HepG2 (cell line): ENCODE data around the gene NID2. TPM values are rescaled to one million over a fixed set of nuclear protein-coding genes. Genes with fewer than 3 reads are reported as not detected.

Experiments used
- ATAC-seq: fragments of 200-7000 bp; cut with Tn5 transposase; 3 replicates; pipeline ENCODE4 v1.9.1; 2020; ENCODE audit warnings: mild to moderate bottlenecking, moderate library complexity
- BruUV-seq: library from RNA; stranded (reverse); fragments of 400-500 nt; replicated peaks from 2 replicates; lab custom pipeline; 2021; lab: Mats Ljungman, UMichigan
- CTCF ChIA-PET: fragments of 300-600 bp; formaldehyde crosslinking; extraction: SDS; loops from one replicate; lab custom pipeline; 2021; ENCODE audit warnings: low total read pairs, inconsistent platforms, low intra/inter-chr PET ratio; lab: Yijun Ruan, JAX
- POLR2A ChIA-PET: fragments of 350-600 bp; sonication (Branson Sonifier 250); formaldehyde crosslinking; loops from one replicate; lab custom pipeline; 2020; ENCODE audit warnings: antibody characterized with exemption, inconsistent platforms; lab: Yijun Ruan, JAX
- DNase-seq: peaks from one replicate; pipeline ENCODE4 v3.0.0-alpha.2; 2015; ENCODE audit warnings: low spot score
- FAIRE-seq: peaks from 3 replicates; lab custom pipeline; 2011; peaks lifted over from hg19 to GRCh38; lab: Jason Lieb, UNC
- H2AFZ ChIP-seq: one replicate; pipeline ENCODE4 v1.6.1; 2011; ENCODE audit warnings: low read length, inconsistent platforms
- H3K27ac ChIP-seq: fragments of 300-600 bp; 3 replicates; pipeline ENCODE4 v1.8.0; 2011; ENCODE audit warnings: mixed run types, mild to moderate bottlenecking, mixed read lengths, low read length, inconsistent platforms; ENCODE audit not compliant: insufficient read depth; ENCODE audit errors: extremely low read length
- H3K27me3 ChIP-seq, 2 experiments: fragments of 200-600 bp in 1 of 2; 2 replicates in 1 of 2; 3 replicates in 1 of 2; pipeline versions ENCODE4 v1.6.0 to v1.8.0; 2011; ENCODE audit warnings: low read length in 2 of 2, mild to moderate bottlenecking in 2 of 2, moderate library complexity in 2 of 2, inconsistent platforms in 1 of 2; ENCODE audit not compliant: insufficient read depth in 2 of 2, control insufficient read depth in 1 of 2
- H3K36me3 ChIP-seq, 2 experiments: fragments of 200-600 bp in 1 of 2; replicated peaks in 1 of 2; 2 replicates in 1 of 2; 3 replicates in 1 of 2; pipeline versions ENCODE4 v1.5.1 to v1.8.0; 2011; ENCODE audit warnings: low read length in 2 of 2, inconsistent platforms in 1 of 2; ENCODE audit not compliant: insufficient read depth in 2 of 2, control insufficient read depth in 1 of 2
- H3K4me1 ChIP-seq: 2 replicates; pipeline ENCODE4 v1.5.1; 2012; ENCODE audit warnings: low read length, inconsistent platforms; ENCODE audit not compliant: insufficient read depth
- H3K4me2 ChIP-seq: 2 replicates; pipeline ENCODE4 v1.6.0; 2011; ENCODE audit warnings: low read depth, low read length, inconsistent platforms
- H3K4me3 ChIP-seq, 3 experiments: fragments of 200-600 bp in 1 of 3; sonication (generic), shearing (Covaris generic) in 1 of 3; replicated peaks in 1 of 3; 2 replicates each; pipeline ENCODE4 v1.5.1; 2011 to 2016; ENCODE audit warnings: low read length in 3 of 3, inconsistent platforms in 2 of 3, low read depth in 2 of 3, mild to moderate bottlenecking in 2 of 3, control low read depth in 1 of 3, mixed read lengths in 1 of 3; ENCODE audit not compliant: insufficient read depth in 1 of 3
- H3K79me2 ChIP-seq: one replicate; pipeline ENCODE4 v1.6.1; 2011; ENCODE audit warnings: low read length, inconsistent platforms; ENCODE audit not compliant: insufficient read depth
- H3K9ac ChIP-seq: 2 replicates; pipeline ENCODE4 v1.6.0; 2011; ENCODE audit warnings: mild to moderate bottlenecking, low read depth, low read length, inconsistent platforms; ENCODE audit not compliant: insufficient read depth
- H3K9me3 ChIP-seq: 2 replicates; pipeline ENCODE4 v1.5.1; 2012; ENCODE audit warnings: mild to moderate bottlenecking, low read length
- H4K20me1 ChIP-seq: 2 replicates; pipeline ENCODE4 v1.6.0; 2011; ENCODE audit warnings: inconsistent platforms, mild to moderate bottlenecking, low read length, moderate library complexity; ENCODE audit not compliant: insufficient read depth
- AKAP8 ChIP-seq: sonication (generic); formaldehyde crosslinking; IDR thresholded peaks from 2 replicates; pipeline ENCODE4 v1.5.1; 2020; ENCODE audit warnings: mild to moderate bottlenecking, missing genetic modification reagents
- NRL ChIP-seq: sonication (generic); formaldehyde crosslinking; IDR thresholded peaks from 2 replicates; pipeline ENCODE4 v1.5.0; 2020; ENCODE audit warnings: missing genetic modification reagents, mild to moderate bottlenecking, moderate library complexity, borderline replicate concordance
- PHF8 ChIP-seq: sonication (generic); formaldehyde crosslinking; IDR thresholded peaks from 2 replicates; pipeline ENCODE4 v1.5.0; 2020; ENCODE audit warnings: missing genetic modification reagents
- SMARCE1 ChIP-seq: fragments of 450-650 bp; IDR thresholded peaks from 2 replicates; pipeline ENCODE4 v1.6.1; 2017; ENCODE audit warnings: borderline replicate concordance
- TBL1XR1 ChIP-seq: fragments of 150-350 bp; IDR thresholded peaks from 2 replicates; pipeline ENCODE4 v1.6.1; 2014; ENCODE audit warnings: borderline replicate concordance, low read length; ENCODE audit not compliant: partially characterized antibody
- ZNF564 ChIP-seq: sonication (generic); formaldehyde crosslinking; IDR thresholded peaks from 2 replicates; pipeline ENCODE4 v1.8.1; 2023; ENCODE audit warnings: mild to moderate bottlenecking, missing genetic modification reagents
- ZSCAN12 ChIP-seq: sonication (generic); formaldehyde crosslinking; IDR thresholded peaks from 2 replicates; pipeline ENCODE4 v1.9.0; 2021; ENCODE audit warnings: mild to moderate bottlenecking, missing genetic modification reagents
- WGBS: methylation state at CpG from one replicate; pipeline ENCODE4 v1.1.6; 2017; ENCODE audit warnings: low lambda C conversion rate; 5-methylcytosine and 5-hydroxymethylcytosine counted together
- in situ Hi-C: cut with HindIII; loops from 2 replicates; pipeline ENCODE4 v1.10.0; 2017; ENCODE audit warnings: low pct_unique_long_range_greater_than_20kb; ENCODE audit not compliant: extremely low pct_ligation_motif_present
- intact Hi-C: fragments of 100-400 bp; cut with micrococcal nuclease; formaldehyde crosslinking; loops from one replicate; pipeline ENCODE4 v1.10.0; 2022; ENCODE audit not compliant: unreplicated experiment
- polyA plus RNA-seq, 8 experiments: library from polyadenylated mRNA; depleted of rRNA in 3 of 8; stranded (reverse) in 7 of 8; unstranded in 1 of 8; fragments of >200 nt; fragmentation: Illumina TruSeq in 4 of 8; extraction: Trizol in 4 of 8; gene quantifications; 2 replicates each; pipeline versions ENCODE4 v1.2.1 to v1.2.3, GENCODE V29; 2011 to 2016; ENCODE audit warnings: low read depth in 4 of 8, missing spikeins in 1 of 8, mixed read lengths in 1 of 8; ENCODE audit not compliant: insufficient read depth in 1 of 8
- total RNA-seq, 5 experiments: library from RNA; depleted of rRNA; stranded (reverse); fragments of >200 nt; fragmentation: Illumina TruSeq; extraction: Trizol; gene quantifications; 2 replicates each; pipeline ENCODE4 v1.2.3, GENCODE V29; 2016; ENCODE audit warnings: low read depth in 1 of 5
- TF ChIP-seq, protein P1 (sequence below): sonication (generic); formaldehyde crosslinking; IDR thresholded peaks from 2 replicates; pipeline ENCODE4 v1.4.0; 2020; ENCODE audit warnings: missing genetic modification reagents
- TF ChIP-seq, protein P2 (sequence below): sonication (generic); formaldehyde crosslinking; IDR thresholded peaks from 2 replicates; pipeline ENCODE4 v1.4.0; 2020; ENCODE audit warnings: missing genetic modification reagents

Gene NID2
- total and polyA plus RNA-seq, 2 of the 13 experiments (the other 11 are each of a cell fraction or from before 2014, with no cell fraction given), result 0.11 TPM; not detected in 1

DNA sequence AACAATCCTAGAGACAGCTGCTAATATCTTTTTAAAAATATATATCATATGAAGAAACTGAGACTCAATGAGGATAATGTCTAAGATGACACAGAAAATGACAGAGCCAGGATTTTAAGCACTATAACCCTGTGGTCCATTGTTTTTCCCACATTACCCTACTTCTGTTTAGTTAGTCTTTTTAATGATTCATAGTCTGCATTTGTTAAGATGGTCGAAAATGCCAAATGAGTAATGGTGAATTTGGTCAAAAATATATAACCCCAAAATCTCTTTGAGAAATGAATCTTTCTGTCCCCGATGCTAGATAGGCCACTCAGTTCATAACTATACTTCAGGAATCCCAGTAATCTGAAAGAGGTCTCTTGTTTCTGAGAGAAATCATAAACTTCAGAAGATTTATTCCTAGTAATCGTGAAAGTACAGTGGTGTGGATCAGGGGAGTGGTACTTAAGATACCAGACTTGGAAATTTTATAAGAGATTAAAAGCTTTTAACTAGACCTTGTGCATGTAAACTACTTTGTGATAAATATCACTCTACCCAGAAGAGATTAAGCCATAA lies 68.8 kb downstream of the NID2 start (continued):
- TF ChIP-seq, protein P1, sequence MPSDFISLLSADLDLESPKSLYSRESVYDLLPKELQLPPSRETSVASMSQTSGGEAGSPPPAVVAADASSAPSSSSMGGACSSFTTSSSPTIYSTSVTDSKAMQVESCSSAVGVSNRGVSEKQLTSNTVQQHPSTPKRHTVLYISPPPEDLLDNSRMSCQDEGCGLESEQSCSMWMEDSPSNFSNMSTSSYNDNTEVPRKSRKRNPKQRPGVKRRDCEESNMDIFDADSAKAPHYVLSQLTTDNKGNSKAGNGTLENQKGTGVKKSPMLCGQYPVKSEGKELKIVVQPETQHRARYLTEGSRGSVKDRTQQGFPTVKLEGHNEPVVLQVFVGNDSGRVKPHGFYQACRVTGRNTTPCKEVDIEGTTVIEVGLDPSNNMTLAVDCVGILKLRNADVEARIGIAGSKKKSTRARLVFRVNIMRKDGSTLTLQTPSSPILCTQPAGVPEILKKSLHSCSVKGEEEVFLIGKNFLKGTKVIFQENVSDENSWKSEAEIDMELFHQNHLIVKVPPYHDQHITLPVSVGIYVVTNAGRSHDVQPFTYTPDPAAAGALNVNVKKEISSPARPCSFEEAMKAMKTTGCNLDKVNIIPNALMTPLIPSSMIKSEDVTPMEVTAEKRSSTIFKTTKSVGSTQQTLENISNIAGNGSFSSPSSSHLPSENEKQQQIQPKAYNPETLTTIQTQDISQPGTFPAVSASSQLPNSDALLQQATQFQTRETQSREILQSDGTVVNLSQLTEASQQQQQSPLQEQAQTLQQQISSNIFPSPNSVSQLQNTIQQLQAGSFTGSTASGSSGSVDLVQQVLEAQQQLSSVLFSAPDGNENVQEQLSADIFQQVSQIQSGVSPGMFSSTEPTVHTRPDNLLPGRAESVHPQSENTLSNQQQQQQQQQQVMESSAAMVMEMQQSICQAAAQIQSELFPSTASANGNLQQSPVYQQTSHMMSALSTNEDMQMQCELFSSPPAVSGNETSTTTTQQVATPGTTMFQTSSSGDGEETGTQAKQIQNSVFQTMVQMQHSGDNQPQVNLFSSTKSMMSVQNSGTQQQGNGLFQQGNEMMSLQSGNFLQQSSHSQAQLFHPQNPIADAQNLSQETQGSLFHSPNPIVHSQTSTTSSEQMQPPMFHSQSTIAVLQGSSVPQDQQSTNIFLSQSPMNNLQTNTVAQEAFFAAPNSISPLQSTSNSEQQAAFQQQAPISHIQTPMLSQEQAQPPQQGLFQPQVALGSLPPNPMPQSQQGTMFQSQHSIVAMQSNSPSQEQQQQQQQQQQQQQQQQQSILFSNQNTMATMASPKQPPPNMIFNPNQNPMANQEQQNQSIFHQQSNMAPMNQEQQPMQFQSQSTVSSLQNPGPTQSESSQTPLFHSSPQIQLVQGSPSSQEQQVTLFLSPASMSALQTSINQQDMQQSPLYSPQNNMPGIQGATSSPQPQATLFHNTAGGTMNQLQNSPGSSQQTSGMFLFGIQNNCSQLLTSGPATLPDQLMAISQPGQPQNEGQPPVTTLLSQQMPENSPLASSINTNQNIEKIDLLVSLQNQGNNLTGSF (CRISPR knock-in tag), result no peak
- TF ChIP-seq NRL (CRISPR knock-in tag) (no peak), AKAP8 (CRISPR knock-in tag) (no peak), TBL1XR1 (no peak), ZSCAN12 (no peak), SMARCE1 (no peak)

DNA sequence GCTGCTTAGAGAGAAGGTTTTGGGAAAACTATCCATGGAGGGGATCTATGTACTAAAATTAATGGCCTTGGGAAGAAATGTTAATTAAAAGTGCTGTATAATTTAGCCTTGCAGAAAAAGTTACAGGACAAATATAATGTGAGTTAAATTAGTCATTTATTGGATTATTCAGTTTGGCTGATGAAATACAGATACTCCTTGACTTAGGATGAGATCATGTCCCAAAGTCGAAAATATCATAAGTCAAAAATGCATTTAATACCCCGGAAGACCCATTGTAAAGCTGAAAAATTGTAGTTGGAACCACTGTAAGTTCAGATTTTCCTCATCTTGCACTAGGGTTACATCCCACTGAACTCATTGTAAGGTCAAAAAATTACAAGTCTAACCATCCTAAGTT lies 69.8 kb downstream of the NID2 start:
- CTCF ChIA-PET, result no interaction called here

More for the DNA sequence above, 69.8 kb downstream of the NID2 start:
- H4K20me1 ChIP-seq, result no peaks in the 10 kb centered on the region
- no peak overlapping the region for H3K27ac ChIP-seq
- no peak overlapping the region for H3K9ac ChIP-seq
- H3K79me2 ChIP-seq, result peaks cover 3% of the 10 kb centered on the region
- in situ Hi-C loops (no loop called here), intact Hi-C loops (no loop called here)
- DNase-seq (no peak), ATAC-seq (no peak), FAIRE-seq (no peak)
- no peak overlapping the region for H3K4me3 ChIP-seq
- H3K4me2 ChIP-seq, result no peak overlapping the region
- H3K36me3 ChIP-seq, result peaks cover 12 to 68% of the 10 kb centered on the region in 2 experiments
- TF ChIP-seq, protein P2, sequence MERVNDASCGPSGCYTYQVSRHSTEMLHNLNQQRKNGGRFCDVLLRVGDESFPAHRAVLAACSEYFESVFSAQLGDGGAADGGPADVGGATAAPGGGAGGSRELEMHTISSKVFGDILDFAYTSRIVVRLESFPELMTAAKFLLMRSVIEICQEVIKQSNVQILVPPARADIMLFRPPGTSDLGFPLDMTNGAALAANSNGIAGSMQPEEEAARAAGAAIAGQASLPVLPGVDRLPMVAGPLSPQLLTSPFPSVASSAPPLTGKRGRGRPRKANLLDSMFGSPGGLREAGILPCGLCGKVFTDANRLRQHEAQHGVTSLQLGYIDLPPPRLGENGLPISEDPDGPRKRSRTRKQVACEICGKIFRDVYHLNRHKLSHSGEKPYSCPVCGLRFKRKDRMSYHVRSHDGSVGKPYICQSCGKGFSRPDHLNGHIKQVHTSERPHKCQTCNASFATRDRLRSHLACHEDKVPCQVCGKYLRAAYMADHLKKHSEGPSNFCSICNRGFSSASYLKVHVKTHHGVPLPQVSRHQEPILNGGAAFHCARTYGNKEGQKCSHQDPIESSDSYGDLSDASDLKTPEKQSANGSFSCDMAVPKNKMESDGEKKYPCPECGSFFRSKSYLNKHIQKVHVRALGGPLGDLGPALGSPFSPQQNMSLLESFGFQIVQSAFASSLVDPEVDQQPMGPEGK, result no peak
- TF ChIP-seq PHF8 (CRISPR knock-in tag), result no peak
- TF ChIP-seq ZNF564 (CRISPR knock-in tag), result no peak
- no peaks in the 10 kb centered on the region for H3K27me3 ChIP-seq
- H3K9me3 ChIP-seq, result no peaks in the 10 kb centered on the region
- no TSS peak for BruUV-seq
- 97% methylated on average over 2 of the region's 2 CpGs for whole genome bisulfite sequencing
- H2AFZ ChIP-seq, result no peak overlapping the region
- POLR2A ChIA-PET, result no interaction called here
- H3K4me1 ChIP-seq, result no peaks in the 10 kb centered on the region
